Subcutaneous abdominal adipose tissue (tissue), 5 donors: ENCODE results near the gene USP2.

ENCODE experiments used
- H3K27ac ChIP-seq: one replicate; pipeline ENCODE4 v1.7.0; 2013; ENCODE audit warnings: low read depth, mild to moderate bottlenecking, inconsistent platforms, low read length, moderate library complexity
- H3K27me3 ChIP-seq, 5 donors: one replicate each; pipeline ENCODE4 v1.7.0; 2013; ENCODE audit warnings: low read length in 5 of 5, inconsistent platforms in 1 of 5; ENCODE audit not compliant: control insufficient read depth in 5 of 5, insufficient read depth in 4 of 5
- H3K36me3 ChIP-seq, 5 donors: one replicate each; pipeline ENCODE4 v1.7.0; 2013; ENCODE audit warnings: low read length in 5 of 5; ENCODE audit not compliant: control insufficient read depth in 5 of 5, insufficient read depth in 5 of 5
- H3K4me1 ChIP-seq, 5 donors: one replicate each; pipeline ENCODE4 v1.7.0; 2013; ENCODE audit warnings: low read length in 5 of 5, mild to moderate bottlenecking in 3 of 5, moderate library complexity in 1 of 5; ENCODE audit not compliant: control insufficient read depth in 5 of 5, insufficient read depth in 5 of 5
- H3K4me3 ChIP-seq, 5 donors: one replicate each; pipeline ENCODE4 v1.7.0; 2013; ENCODE audit warnings: low read length in 5 of 5, low read depth in 1 of 5
- H3K9ac ChIP-seq, 5 donors: one replicate each; pipeline ENCODE4 v1.7.0; 2013; ENCODE audit warnings: low read length in 5 of 5, mild to moderate bottlenecking in 4 of 5, moderate library complexity in 3 of 5
- H3K9me3 ChIP-seq, 5 donors: one replicate each; pipeline ENCODE4 v1.7.0; 2013; ENCODE audit warnings: low read length in 5 of 5; ENCODE audit not compliant: control insufficient read depth in 5 of 5
- donor health status: healthy.
- donor health status: healthy.
- donor health status: healthy.
- donor health status: healthy.
- donor health status: healthy.

USP2 gene

GRCh38 chr11:119344291-119345010 lies 37.0 kb downstream of the USP2 start:
- Histone ChIP-seq H3K27me3 (no peaks in the 10 kb centered on the region), H3K36me3 (no peaks in the 10 kb centered on the region), H3K4me1 (peaks cover 8 to 51% (median 39%) of the 10 kb centered on the region in 5 donors), H3K9ac (no peak overlapping the region), H3K27ac (no peak overlapping the region), H3K4me3 (no peak overlapping the region), H3K9me3 (no peaks in the 10 kb centered on the region)

- Histone ChIP-seq H3K9ac (no peak overlapping the region), H3K36me3 (no peaks in the 10 kb centered on the region), H3K27me3 (peaks cover 0 to 3% (median 0%) of the 10 kb centered on the region in 5 donors), H3K9me3 (no peaks in the 10 kb centered on the region), H3K27ac (no peak overlapping the region), H3K4me3 (no peak overlapping the region), H3K4me1 (peaks cover 8 to 58% (median 46%) of the 10 kb centered on the region in 5 donors)
These were observed 37.8 kb downstream of the USP2 start for GRCh38 chr11:119343726-119344125.

GRCh38 chr11:119342362-119343130 lies 38.9 kb downstream of the USP2 start:
- Histone ChIP-seq H3K4me1 (peaks cover 8 to 68% (median 55%) of the 10 kb centered on the region in 5 donors), H3K27ac (no peak overlapping the region), H3K36me3 (no peaks in the 10 kb centered on the region), H3K4me3 (no peak overlapping the region), H3K27me3 (peaks cover 0 to 3% (median 0%) of the 10 kb centered on the region in 5 donors), H3K9me3 (no peaks in the 10 kb centered on the region), H3K9ac (no peak overlapping the region)

GRCh38 chr11:119342023-119342300 lies 39.5 kb downstream of the USP2 start:
- peaks cover 0 to 4% (median 0%) of the 10 kb centered on the region in 5 donors for H3K36me3 ChIP-seq
- no peak overlapping the region for H3K4me3 ChIP-seq
- no peak overlapping the region for H3K27ac ChIP-seq
- no peak overlapping the region for H3K9ac ChIP-seq
- H3K9me3 ChIP-seq, result no peaks in the 10 kb centered on the region
- peaks cover 0 to 3% (median 0%) of the 10 kb centered on the region in 5 donors for H3K27me3 ChIP-seq
- peaks cover 8 to 63% (median 56%) of the 10 kb centered on the region in 5 donors for H3K4me1 ChIP-seq

GRCh38 chr11:119341222-119342022 lies 40.1 kb downstream of the USP2 start:
- peaks cover 0 to 9% (median 3%) of the 10 kb centered on the region in 5 donors for H3K36me3 ChIP-seq
- peaks cover 0 to 3% (median 0%) of the 10 kb centered on the region in 5 donors for H3K27me3 ChIP-seq
- H3K9ac ChIP-seq, result peak overlapping the region in 4 of 5 donors; percentile 33 to 76 (median 58)
- no peaks in the 10 kb centered on the region for H3K9me3 ChIP-seq
- H3K4me1 ChIP-seq, result peaks cover 8 to 58% (median 50%) of the 10 kb centered on the region in 5 donors
- peak overlapping the region; percentile 87 for H3K27ac ChIP-seq
- peak overlapping the region; percentile 49 to 76 (median 65) for H3K4me3 ChIP-seq

GRCh38 chr11:119340335-119341221 lies 40.9 kb downstream of the USP2 start, which contains the start of gene C1QTNF5:
Gene C1QTNF5, minus strand, starts transcription at chr11:119340883. Its CDS starts 486 bp downstream, at chr11:119340397.
- H3K4me1 ChIP-seq, result peaks cover 8 to 61% (median 56%) of the 10 kb centered on the region in 5 donors
- peak within 1 kb of the TSS; percentile 87 for H3K27ac ChIP-seq
- peak within 1 kb of the TSS in 4 of 5 donors; percentile 64 to 76 (median 67) for H3K9ac ChIP-seq
- peaks cover 0 to 14% (median 7%) of the 10 kb centered on the region in 5 donors for H3K36me3 ChIP-seq
- peaks cover 0 to 3% (median 0%) of the 10 kb centered on the region in 5 donors for H3K27me3 ChIP-seq
- H3K4me3 ChIP-seq, result peak within 1 kb of the TSS; percentile 64 to 76 (median 72)
- no peaks in the 10 kb centered on the region for H3K9me3 ChIP-seq

GRCh38 chr11:119339589-119340334 lies 41.7 kb downstream of the USP2 start:
- Histone ChIP-seq H3K27me3 (peaks cover 0 to 3% (median 0%) of the 10 kb centered on the region in 5 donors), H3K4me1 (peaks cover 14 to 69% (median 63%) of the 10 kb centered on the region in 5 donors), H3K9ac (peak overlapping the region; percentile 28 to 76 (median 66))

GRCh38 chr11:119338965-119339588 lies 42.4 kb downstream of the USP2 start:
- H3K4me3 ChIP-seq, result peak overlapping the region; percentile 41 to 76 (median 72)
- peaks cover 0 to 14% (median 7%) of the 10 kb centered on the region in 5 donors for H3K36me3 ChIP-seq
- peaks cover 0 to 3% (median 0%) of the 10 kb centered on the region in 5 donors for H3K27me3 ChIP-seq
- H3K27ac ChIP-seq, result peak overlapping the region; percentile 87
- peak overlapping the region in 4 of 5 donors; percentile 28 to 76 (median 48) for H3K9ac ChIP-seq
- H3K4me1 ChIP-seq, result peaks cover 10 to 66% (median 59%) of the 10 kb centered on the region in 5 donors
- H3K9me3 ChIP-seq, result no peaks in the 10 kb centered on the region

More at GRCh38 chr11:119339589-119340334, 41.7 kb downstream of the USP2 start:
- Histone ChIP-seq H3K27ac (peak overlapping the region; percentile 87), H3K9me3 (no peaks in the 10 kb centered on the region), H3K36me3 (peaks cover 0 to 14% (median 7%) of the 10 kb centered on the region in 5 donors), H3K4me3 (peak overlapping the region; percentile 41 to 76 (median 72))
